ENCODE results near the gene ST6GALNAC6. TPM values are rescaled to one million over a fixed set of nuclear protein-coding genes. Genes with fewer than 3 reads are reported as not detected.

Gene ST6GALNAC6
- 49.5 TPM for polyA plus RNA-seq (2013, experiment 1 of 2; ENCODE audit: insufficient read length)
- 45.2 TPM for polyA plus RNA-seq (2013, experiment 2 of 2; ENCODE audit: insufficient read length)

DNA sequence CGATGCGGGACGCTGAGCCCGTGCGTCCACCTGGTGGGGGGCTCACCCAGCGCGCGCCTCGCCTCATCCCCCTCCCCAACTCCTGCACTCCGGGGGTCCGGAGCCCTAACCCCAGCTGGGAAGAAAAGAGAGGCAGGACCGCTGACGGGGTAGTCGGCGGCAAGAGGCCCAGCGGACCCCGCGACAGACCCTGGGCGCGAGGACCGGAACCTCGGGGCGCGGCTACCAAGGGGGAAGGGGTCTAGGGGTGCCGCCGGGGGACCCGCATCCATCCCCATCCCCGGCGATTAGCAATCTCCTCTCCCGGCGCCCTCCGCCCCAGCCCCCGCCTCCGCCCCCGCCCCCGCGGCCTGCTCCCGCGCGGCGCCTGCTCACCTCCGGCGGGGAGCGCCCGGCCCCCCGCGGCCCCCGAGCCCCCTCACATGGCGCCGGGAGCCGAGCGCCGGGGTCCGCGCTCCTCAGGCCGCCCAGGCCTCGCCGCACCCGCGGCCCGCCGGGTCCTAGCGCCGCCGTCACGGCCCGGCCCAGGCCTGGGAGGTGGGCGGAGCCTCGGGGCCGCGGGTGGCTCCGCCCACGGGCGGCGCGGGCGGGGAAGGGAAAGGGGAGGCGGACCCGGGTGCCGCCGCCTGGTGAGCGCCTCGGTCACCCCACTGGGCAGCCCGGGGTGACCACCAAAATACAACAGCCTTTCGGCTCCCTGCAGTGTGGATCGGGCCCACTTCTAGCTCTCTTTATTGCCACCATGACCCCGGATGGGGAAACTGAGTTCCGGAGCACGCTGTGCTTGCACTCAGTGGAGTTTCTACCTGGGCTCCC lies at the start of gene ST6GALNAC6:
Gene ST6GALNAC6, minus strand, starts transcription at position 476 of the 816 bp plus-strand sequence. CDS start 1,622 bp downstream, outside the sequence.
- DNase-seq: peak; percentile 76

- no peak for DNase-seq
Observed at GRCh38 chr9:127947841-127948710, 48.7 kb upstream of the ST6GALNAC6 start.

DNA sequence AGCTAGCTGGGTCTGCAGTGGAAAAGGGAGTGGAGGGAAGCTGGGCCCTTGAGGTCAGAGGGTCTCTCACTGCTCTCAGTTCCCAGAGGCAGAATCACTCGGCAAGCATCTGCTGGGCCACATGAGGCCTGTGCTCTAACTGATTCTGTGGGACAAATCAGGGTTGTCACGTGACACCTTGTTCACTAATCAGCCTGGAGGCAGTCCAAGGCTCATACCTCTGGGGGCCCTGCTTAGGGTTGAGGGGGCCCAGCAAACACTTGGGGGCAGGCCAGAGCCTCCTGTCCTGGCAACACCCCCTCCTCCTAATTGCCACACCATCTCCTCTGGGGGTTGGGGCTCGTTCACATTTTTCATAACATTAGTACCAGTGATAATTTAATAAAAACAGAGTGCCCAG lies 47.3 kb upstream of the ST6GALNAC6 start:
- DNase-seq: no peak

GRCh38 chr9:127945942-127946341 lies 46.5 kb upstream of the ST6GALNAC6 start:
- DNase-seq: no peak

GRCh38 chr9:127945338-127945737 lies 45.9 kb upstream of the ST6GALNAC6 start:
- no peak for DNase-seq

DNA sequence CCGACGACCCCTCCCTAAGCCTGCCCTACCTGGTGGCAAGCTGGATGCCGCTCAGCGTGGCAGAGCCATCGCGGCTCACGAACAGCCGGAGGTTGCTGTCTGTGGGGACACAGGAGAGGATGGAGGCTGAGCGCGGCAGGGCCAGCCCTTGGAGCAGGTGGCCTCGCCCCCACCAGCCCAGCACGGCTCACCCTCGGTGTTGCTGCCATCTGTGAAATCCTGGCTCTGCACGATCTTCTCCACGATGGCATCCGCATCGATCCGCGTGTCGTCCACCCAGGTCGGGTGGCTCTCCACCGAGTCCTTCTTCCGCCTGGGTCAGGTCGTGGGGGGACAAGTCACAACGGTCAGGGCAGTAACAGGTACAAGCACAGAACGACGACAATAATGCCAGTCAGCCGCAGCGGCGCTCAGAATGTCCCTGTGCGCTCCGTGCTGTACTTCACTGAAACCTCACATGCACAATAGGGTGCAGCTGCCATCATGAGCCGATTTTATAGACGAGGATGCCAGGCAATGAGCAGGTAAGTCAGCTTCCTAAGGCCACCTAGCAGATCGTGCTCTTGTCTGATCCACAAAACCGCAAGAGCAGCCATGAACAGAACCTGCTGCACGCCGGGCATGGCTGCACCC lies 45.3 kb upstream of the ST6GALNAC6 start:
- DNase-seq: no peak

DNA sequence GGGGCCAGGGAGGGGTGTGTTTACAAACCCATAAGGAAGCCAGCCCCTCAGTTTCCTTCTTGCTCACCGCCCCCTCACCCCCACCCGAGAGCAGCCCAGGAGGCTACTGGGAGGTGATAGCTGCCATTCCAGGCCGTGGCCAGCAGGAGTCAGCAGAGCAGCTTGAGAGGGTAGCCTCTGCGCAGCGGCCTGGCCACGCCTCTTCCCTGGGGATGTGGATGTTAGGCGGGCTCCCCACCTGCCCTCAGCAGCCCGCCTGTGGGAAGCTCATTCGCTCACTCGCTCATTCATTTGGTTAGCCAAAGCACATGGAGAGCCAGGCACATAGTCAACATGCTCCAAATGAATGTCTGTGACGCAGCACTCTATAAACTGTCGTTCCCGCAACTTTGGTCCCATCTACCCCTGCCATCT lies 44.3 kb upstream of the ST6GALNAC6 start:
- DNase-seq: peak; percentile 71

GRCh38 chr9:127943011-127943662 lies 43.7 kb upstream of the ST6GALNAC6 start:
- DNase-seq: no peak

DNA sequence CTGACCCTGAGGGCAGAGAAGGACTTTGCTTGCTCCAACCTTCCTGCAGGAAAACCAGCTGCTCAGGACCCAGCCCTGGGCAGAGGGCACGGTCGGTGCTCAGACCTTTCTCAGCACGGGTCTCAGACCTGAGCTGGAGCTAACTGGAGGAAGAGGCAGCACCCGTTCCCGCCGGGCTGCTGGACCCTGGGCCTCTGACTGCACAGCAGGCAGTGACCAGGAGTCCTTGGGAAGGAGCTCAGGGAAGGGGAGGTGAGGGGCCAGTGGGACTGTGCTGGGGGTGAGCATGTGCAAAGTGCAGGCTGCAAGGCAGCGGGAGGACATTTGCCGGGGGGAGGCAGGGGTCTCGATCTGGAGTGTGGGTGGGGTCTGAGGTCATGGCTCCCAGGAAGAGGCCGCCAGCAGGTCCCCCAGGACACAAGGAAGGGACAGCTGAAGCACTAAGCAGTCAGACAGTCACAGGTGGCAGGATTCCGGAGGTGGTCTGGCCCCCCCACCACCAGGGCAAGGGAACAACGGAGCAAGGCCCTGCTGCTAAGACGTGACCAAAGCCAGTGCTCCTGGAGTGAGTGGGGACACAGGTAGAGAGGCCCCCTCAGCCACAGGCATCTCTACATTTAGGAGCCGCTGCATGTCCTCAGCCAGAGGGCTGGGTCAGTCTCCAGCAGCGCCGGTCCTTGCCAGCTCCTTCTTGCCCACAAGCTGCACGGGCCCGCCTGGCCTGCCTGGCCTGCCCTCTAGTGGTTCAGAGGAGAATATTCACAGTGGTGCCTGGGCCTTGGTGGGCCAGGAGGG lies 43.0 kb upstream of the ST6GALNAC6 start:
- peak; percentile 54 for DNase-seq

DNA sequence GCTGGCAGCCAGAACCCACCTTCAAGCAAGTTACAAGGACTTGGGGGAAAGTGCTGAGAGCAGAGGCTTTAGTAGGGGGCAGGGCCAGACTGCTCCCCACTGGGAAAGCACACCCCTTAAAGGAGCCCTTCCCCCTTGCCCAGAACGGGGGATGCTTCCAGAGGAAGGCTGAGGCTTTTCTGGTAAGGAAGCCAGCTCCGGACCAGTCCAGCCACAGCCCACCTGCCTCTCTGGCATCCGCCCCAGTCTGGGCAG lies 42.5 kb upstream of the ST6GALNAC6 start:
- DNase-seq: no peak

DNA sequence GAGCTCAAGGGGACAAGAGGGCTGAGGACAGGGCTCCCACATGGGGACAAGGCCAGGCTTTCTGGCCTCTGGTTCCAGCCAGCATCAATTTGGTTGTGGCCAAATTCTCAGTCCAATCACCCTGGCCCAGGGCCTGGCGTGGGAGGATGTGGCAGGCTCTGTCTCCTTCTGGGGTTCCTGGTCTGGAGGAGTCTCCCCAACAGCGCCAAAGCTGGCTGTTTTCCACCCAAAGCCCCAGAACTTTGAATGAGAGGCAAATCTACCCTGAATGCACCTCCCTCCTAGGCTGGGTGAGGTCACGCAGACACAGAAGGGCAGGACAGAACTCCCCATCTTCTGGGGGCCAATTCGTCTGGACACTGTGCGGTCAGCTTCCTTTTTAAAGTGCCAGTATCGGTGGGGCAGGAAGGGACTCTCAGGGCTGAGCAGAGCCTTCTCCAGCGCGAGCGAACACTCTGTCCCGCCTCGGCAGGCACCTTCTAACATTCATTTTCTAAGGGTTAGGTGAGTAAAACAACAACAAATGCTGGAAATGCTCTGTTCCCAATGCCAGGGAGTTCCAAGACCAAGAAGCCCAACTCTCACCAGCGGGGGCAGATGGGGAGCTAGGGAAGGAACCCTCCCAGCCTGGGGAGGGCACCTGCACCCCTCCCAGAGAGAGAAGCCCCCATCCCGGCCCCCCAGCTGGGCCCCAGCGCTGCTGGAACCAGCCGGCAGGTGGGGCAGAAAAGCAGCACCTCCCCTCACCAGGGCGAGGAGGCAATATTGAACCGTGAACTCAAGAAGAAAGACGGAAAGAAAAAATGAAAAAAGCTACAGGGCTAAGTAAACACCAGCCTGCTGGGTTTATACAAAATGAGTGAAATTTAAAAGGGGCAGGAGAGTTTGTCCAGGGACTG lies 41.9 kb upstream of the ST6GALNAC6 start:
- no peak for DNase-seq

GRCh38 chr9:127940593-127940992 lies 41.2 kb upstream of the ST6GALNAC6 start:
- DNase-seq: no peak

- no peak for DNase-seq
Observed at GRCh38 chr9:127938298-127938690, 38.9 kb upstream of the ST6GALNAC6 start.

DNA sequence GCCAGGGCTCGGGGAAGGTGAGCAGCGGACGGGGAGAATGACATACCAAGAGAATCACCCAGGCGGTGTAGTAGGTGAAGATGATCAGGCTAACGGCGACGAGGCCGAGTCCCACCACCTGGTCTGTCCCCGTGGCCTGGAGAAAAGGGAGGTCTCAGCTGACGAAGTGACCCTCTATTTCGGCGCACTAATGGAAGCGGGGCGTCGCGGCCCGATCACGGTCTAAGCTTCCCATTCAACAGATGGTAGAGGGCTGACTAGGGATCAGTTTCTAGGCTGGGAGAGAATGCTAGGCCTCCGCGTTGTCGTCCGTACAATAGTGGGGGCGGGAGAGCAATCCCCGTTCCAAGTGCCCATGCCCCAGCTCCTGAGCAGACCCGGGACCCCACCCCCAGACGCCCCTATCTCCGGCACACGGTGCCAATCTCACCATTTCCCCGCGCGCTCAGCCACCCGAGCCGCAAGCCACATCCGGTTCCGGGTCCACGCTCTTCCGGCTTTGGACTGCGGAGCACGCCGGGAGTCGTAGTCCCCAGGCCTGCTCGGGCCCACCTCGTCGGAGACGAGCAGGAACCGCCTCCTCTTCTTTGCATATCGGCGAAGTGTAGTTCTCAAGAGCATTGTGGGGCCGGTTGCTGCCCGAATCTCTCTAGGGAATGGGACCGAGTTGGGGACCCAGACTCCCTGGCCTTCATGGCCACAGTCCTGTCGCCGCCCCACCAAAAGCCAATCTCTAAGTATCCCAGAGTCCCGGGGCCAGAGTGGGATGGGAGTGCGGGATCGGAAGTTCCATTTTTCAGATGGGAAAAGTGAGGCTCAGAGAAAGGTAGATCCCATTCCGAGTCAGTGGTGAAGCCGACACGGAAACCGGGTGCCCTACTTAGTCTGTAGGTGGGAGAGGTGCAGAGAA lies 38.2 kb upstream of the ST6GALNAC6 start, which contains the start of gene DPM2:
Gene DPM2, minus strand, starts transcription at position 467 of the 910 bp plus-strand sequence. Its CDS starts 34 bp downstream, at position 433.
- peak; percentile 86 for DNase-seq

DNA sequence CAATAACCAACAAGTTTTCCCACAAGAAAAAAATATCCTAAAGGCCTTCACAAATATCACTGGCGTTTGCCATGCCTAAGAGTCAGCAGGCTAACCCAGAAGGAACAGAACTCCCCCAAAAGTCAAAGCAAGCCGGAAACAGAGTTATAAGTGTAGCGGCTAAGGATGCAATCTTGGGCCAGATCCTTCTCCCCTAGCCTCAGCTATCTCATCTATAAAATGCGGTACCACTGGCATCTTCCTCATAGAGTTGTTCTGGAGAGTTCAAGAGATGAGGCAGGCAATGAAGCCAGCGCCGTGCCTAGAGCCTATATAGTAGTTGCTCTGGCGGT lies 37.6 kb upstream of the ST6GALNAC6 start:
- no peak for DNase-seq

DNA sequence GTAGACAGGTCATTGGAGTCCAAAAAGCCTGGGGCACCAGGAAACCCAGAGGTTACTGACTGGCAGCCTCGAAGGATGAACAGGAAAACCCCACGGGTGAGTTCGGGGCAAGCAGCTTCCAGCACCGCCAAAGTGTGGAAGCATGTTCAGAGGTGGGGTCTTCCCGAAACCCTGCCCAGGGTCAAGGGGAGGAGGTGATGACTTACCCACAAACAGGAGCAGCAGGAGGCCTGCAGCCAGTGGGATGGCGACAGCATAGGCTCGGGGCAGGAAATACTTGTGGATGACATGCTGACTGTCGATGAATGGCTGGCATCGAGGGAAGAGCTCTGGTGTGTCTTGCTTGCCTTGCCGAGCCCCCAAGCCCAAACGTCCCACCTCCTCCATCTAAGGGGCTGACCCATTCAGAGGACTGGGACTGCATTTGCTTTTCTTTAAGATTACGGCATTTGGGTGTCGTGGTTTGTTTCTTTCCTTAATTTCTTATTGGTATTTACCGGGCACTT lies 37.0 kb upstream of the ST6GALNAC6 start:
- DNase-seq: no peak

DNA sequence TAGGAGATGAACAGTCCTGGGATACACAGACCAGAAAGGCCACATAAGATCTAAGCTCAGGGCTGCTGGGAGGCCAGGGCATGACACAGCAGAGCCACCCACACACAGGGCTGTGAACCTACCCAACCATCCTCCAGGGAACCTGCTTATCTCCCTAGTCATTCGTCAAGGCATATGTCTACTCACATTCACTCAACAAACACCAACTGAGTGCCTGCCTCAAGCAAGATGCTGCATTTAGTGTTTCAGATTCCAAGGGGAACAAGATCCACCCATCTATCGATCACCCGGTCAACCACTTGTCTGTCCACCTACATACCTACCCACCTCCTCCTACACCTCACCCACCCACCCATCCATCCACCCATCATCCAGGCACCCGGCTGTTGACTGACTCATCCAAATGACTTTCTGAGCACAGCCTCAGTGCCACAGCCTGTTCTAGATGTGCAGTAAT lies 36.4 kb upstream of the ST6GALNAC6 start:
- DNase-seq: no peak

GRCh38 chr9:127934986-127935385 lies 35.6 kb upstream of the ST6GALNAC6 start:
- no peak for DNase-seq

- no peak for DNase-seq
Observed at GRCh38 chr9:127934248-127934647, 34.8 kb upstream of the ST6GALNAC6 start.

Data from fibroblast of skin of abdomen (primary cell).